ENCODE measurements around the gene SARM1. TPM values are rescaled to one million over a fixed set of nuclear protein-coding genes. Genes with fewer than 3 reads are reported as not detected.

Gene SARM1
- total and polyA plus RNA-seq, 2 donors (not counting 3 experiments of a cell fraction or from before 2014, with no cell fraction given), result 5.6 to 7.0 TPM

DNA sequence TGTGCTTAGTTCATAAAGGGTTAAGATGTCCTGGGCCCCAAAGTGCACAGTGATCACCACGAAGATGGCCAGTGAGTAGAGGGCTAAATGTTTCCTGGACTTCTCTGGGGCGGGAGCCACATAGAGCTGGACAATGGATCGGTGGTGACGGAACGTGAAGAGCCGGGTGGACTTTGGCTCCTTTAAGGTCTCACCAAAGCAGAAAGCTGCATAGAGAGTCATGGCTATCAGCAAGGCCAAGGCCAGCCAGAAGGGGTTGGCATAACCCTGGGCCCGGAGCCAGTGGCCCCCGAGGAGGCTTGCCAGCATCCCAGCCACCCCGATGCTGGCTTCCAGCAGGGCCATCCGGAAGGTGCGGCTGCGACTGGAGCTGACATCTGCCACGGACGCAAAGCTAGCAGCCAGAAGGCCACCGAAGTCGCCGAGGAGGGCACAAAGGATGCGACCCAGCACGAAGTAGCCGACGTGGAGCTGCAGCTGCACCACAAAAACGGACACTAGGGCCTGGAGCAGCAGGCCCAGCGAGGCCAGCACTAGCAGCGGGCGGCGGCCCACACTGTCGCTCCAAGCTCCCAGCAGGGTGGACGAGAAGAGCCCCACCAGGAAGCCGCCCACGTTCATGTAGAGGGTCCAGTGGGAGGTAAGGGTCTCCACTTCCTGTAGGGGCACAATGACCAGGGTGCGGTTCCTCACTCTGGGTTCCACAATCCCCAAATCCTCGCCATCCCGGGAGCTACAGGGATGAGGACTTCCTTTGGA, 33.5 kb downstream of the SARM1 start:
- no peaks in the 10 kb centered on the region for H3K9me1 ChIP-seq (replicated peaks; ENCODE audit: control insufficient read depth, extremely low read depth, insufficient read depth, low read length)
- no peak for FAIRE-seq
- intact Hi-C loops (cut with micrococcal nuclease), result no loop called here
- H3K4me2 ChIP-seq (ENCODE audit: insufficient read depth, low read length), result peak overlapping the region; percentile 13
- TF ChIP-seq EZH2 (IDR thresholded peaks at IDR 0.05; ENCODE audit: borderline replicate concordance, low read depth, low read length, severe bottlenecking) (no peak), POLR2A (IDR thresholded peaks at IDR 0.05; ENCODE audit: low read depth, low read length) (no peak)
- peak overlapping the region in 2 of 3 experiments; percentile 0 to 54 for H3K4me3 ChIP-seq (replicated peaks in 1 of 3; ENCODE audit: insufficient read depth in 1 of 3, low read depth in 1 of 3, low read length in 3 of 3)
- ChIA-PET POLR2A (no interaction called here), CTCF (interaction anchor here (1.9 to 5.1 kb wide), 2 partner anchors 12 to 22 kb away, joined by 6 to 34 read pairs; no protein-coding TSS in a partner anchor)
- dilution Hi-C loops (cut with MboI; ENCODE audit: extremely low pct_ligation_motif_present, low sequenced_read_pairs), result no loop called here
- no peak overlapping the region for H3K9ac ChIP-seq (replicated peaks; ENCODE audit: extremely low read depth, insufficient read depth, low read length)
- no peaks in the 10 kb centered on the region for H4K20me1 ChIP-seq (replicated peaks; ENCODE audit: control insufficient read depth, extremely low read depth, insufficient read depth, low read length)
- H3K27me3 ChIP-seq (ENCODE audit: control insufficient read depth in 2 of 2, insufficient read depth in 2 of 2, low read length in 2 of 2), result peaks cover 0 to 2% of the 10 kb centered on the region in 2 experiments
- H3K9me3 ChIP-seq (replicated peaks; ENCODE audit: control insufficient read depth, insufficient read depth, low read length), result no peaks in the 10 kb centered on the region
- H2AFZ ChIP-seq (ENCODE audit: low read depth, low read length), result peak overlapping the region; percentile 86
- no peak for DNase-seq (ENCODE audit: low read depth, low spot score)
- H3K79me2 ChIP-seq (ENCODE audit: control insufficient read depth, insufficient read depth, low read length), result no peaks in the 10 kb centered on the region
- H3K27ac ChIP-seq (ENCODE audit: insufficient read depth, low read depth, low read length), result no peak overlapping the region
- H3K36me3 ChIP-seq (ENCODE audit: control insufficient read depth in 2 of 2, extremely low read depth in 1 of 2, insufficient read depth in 2 of 2, low read length in 2 of 2), result no peaks in the 10 kb centered on the region
- peaks cover 9% of the 10 kb centered on the region for H3K4me1 ChIP-seq (ENCODE audit: control insufficient read depth, extremely low read depth, insufficient read depth, low read length)
- no TSS peak for BruUV-seq (replicated peaks)

DNA sequence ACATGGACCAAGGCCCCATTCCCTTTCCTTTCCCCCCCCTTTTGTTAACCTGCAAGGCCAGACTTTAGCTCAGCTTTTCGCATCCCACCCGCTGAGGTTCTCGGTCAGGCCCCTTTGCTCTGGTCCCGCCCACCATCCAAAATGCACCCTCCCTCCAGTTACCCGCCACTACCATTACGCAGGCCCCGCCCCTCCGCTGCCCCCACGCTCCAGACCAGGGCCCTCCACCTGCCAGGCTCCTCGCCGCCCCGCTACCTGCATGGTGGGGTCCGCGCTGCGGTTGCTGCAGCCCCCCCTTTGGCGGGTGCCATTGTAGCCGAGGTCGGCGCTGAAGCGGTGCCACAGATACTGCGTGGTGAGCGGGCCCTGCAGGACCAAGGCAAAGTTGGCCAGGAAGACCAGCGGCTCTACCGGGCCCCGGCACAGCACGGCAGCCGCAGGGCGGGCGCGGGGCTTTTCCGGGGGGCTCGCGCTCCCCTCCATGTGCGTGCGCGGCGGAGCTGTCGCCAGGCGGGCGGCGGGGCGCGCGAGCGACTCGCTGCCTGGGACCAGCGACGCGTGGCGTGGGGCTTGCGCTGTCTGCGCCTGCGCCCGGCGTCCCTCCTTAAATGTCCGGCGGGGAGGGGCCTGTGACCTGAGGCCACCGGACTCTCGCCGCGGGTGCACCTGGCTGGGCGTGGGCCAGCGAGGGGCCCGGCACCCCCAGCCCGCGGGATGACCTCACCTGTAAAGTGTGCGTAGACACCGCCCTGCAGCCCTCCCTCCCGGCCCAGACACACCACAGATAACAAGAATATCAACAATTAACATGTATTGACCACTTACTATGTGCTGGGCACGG, 34.4 kb downstream of the SARM1 start, which contains the start of gene SLC46A1:
SLC46A1 (minus strand) TSS at position 581 of the 841 bp plus-strand sequence; CDS start at position 483, 98 bp downstream.
- no TSS peak for BruUV-seq (replicated peaks)
- Histone ChIP-seq H3K4me3 (replicated peaks in 1 of 3; ENCODE audit: insufficient read depth in 1 of 3, low read depth in 1 of 3, low read length in 3 of 3) (peak within 1 kb of the TSS; percentile 0 to 54 (median 7)), H3K4me1 (ENCODE audit: control insufficient read depth, extremely low read depth, insufficient read depth, low read length) (peaks cover 9% of the 10 kb centered on the region), H4K20me1 (replicated peaks; ENCODE audit: control insufficient read depth, extremely low read depth, insufficient read depth, low read length) (no peaks in the 10 kb centered on the region), H3K9me3 (replicated peaks; ENCODE audit: control insufficient read depth, insufficient read depth, low read length) (no peaks in the 10 kb centered on the region), H2AFZ (ENCODE audit: low read depth, low read length) (peak within 1 kb of the TSS; percentile 86), H3K79me2 (ENCODE audit: control insufficient read depth, insufficient read depth, low read length) (no peaks in the 10 kb centered on the region), H3K27me3 (ENCODE audit: control insufficient read depth in 2 of 2, insufficient read depth in 2 of 2, low read length in 2 of 2) (peaks cover under 1 to 2% of the 10 kb centered on the region in 2 experiments), H3K27ac (ENCODE audit: insufficient read depth, low read depth, low read length) (no peak within 1 kb of the TSS), H3K4me2 (ENCODE audit: insufficient read depth, low read length) (peak within 1 kb of the TSS; percentile 13), H3K9ac (replicated peaks; ENCODE audit: extremely low read depth, insufficient read depth, low read length) (no peak within 1 kb of the TSS), H3K36me3 (ENCODE audit: control insufficient read depth in 2 of 2, extremely low read depth in 1 of 2, insufficient read depth in 2 of 2, low read length in 2 of 2) (no peaks in the 10 kb centered on the region), H3K9me1 (replicated peaks; ENCODE audit: control insufficient read depth, extremely low read depth, insufficient read depth, low read length) (no peaks in the 10 kb centered on the region)
- dilution Hi-C loops (cut with MboI; ENCODE audit: extremely low pct_ligation_motif_present, low sequenced_read_pairs) (no loop called here), intact Hi-C loops (cut with micrococcal nuclease) (no loop called here)
- FAIRE-seq (no peak), DNase-seq (ENCODE audit: low read depth, low spot score) (peak; percentile 24)
- CTCF ChIA-PET, result interaction anchor here (1.5 to 5.1 kb wide), 3 partner anchors 11 to 23 kb away, joined by 3 to 34 read pairs (median 6); no protein-coding TSS in a partner anchor
- POLR2A ChIA-PET, result no interaction called here
- TF ChIP-seq FOS (IDR thresholded peaks at IDR 0.05; ENCODE audit: borderline replicate concordance, insufficient read depth, low read length), result no peak
- TF ChIP-seq EZH2 (IDR thresholded peaks at IDR 0.05; ENCODE audit: borderline replicate concordance, low read depth, low read length, severe bottlenecking), result no peak
- TF ChIP-seq, protein P1, sequence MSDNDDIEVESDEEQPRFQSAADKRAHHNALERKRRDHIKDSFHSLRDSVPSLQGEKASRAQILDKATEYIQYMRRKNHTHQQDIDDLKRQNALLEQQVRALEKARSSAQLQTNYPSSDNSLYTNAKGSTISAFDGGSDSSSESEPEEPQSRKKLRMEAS (IDR thresholded peaks at IDR 0.05; ENCODE audit: insufficient read depth, insufficient read length), result no peak
- TF ChIP-seq, protein P2, sequence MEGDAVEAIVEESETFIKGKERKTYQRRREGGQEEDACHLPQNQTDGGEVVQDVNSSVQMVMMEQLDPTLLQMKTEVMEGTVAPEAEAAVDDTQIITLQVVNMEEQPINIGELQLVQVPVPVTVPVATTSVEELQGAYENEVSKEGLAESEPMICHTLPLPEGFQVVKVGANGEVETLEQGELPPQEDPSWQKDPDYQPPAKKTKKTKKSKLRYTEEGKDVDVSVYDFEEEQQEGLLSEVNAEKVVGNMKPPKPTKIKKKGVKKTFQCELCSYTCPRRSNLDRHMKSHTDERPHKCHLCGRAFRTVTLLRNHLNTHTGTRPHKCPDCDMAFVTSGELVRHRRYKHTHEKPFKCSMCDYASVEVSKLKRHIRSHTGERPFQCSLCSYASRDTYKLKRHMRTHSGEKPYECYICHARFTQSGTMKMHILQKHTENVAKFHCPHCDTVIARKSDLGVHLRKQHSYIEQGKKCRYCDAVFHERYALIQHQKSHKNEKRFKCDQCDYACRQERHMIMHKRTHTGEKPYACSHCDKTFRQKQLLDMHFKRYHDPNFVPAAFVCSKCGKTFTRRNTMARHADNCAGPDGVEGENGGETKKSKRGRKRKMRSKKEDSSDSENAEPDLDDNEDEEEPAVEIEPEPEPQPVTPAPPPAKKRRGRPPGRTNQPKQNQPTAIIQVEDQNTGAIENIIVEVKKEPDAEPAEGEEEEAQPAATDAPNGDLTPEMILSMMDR (IDR thresholded peaks at IDR 0.05; ENCODE audit: extremely low read depth in 1 of 2, insufficient read depth in 1 of 2, low read depth in 1 of 2, low read length in 2 of 2), result no peak
- no peak for TF ChIP-seq POLR2A (IDR thresholded peaks at IDR 0.05; ENCODE audit: low read depth, low read length)
- TF ChIP-seq JUN (IDR thresholded peaks at IDR 0.05; ENCODE audit: borderline replicate concordance, insufficient read depth, insufficient read length, low read depth), result no peak
- no peak for TF ChIP-seq GATA2 (IDR thresholded peaks at IDR 0.05; ENCODE audit: insufficient read depth, insufficient read length, low read depth, low read length)
- no peak for TF ChIP-seq POLR2AphosphoS5 (IDR thresholded peaks at IDR 0.05; ENCODE audit: insufficient read depth, low read depth, low read length)
- TF ChIP-seq MYC (IDR thresholded peaks at IDR 0.05; ENCODE audit: low read depth, low read length), result no peak
